Heart left ventricle (tissue), 16 donors: ENCODE data around the gene USH1C. TPM values are rescaled to one million over a fixed set of nuclear protein-coding genes. Genes with fewer than 3 reads are reported as not detected.

ENCODE experiments used
- ATAC-seq, 4 donors: fragments of 200-7000 bp; cut with Tn5 transposase; one replicate each; pipeline ENCODE4 v1.9.1; 2020 to 2022; ENCODE audit warnings: moderate library complexity in 4 of 4, mild to moderate bottlenecking in 3 of 4, moderate number of reproducible peaks in 1 of 4
- DNase-seq, 5 donors: peaks; one replicate each; pipeline ENCODE4 v3.0.0-alpha.2; 2020
- H3K27ac ChIP-seq, 12 donors: fragments of 200-600 bp; sonication (generic) in 4 of 12; one replicate each; pipeline versions ENCODE4 v1.5.0 to v1.8.0; 2016 to 2022; ENCODE audit warnings: mild to moderate bottlenecking in 2 of 12
- H3K27me3 ChIP-seq, 9 donors: fragments of 200-600 bp; sonication (generic) in 2 of 9; one replicate each; pipeline versions ENCODE4 v1.5.1 to v1.8.0; 2016 to 2022; ENCODE audit warnings: mild to moderate bottlenecking in 3 of 9
- H3K36me3 ChIP-seq, 9 donors: fragments of 200-600 bp; sonication (generic) in 2 of 9; one replicate each; pipeline versions ENCODE4 v1.5.0 to v1.8.0; 2018 to 2022; ENCODE audit warnings: mild to moderate bottlenecking in 2 of 9
- H3K4me1 ChIP-seq, 12 donors: fragments of 200-600 bp; sonication (generic) in 4 of 12; one replicate each; pipeline versions ENCODE4 v1.5.0 to v1.8.0; 2016 to 2022; ENCODE audit warnings: mild to moderate bottlenecking in 3 of 12
- H3K4me3 ChIP-seq, 12 donors: fragments of 200-600 bp; sonication (generic) in 4 of 12; one replicate each; pipeline versions ENCODE4 v1.5.0 to v1.8.0; 2017 to 2022; ENCODE audit warnings: mild to moderate bottlenecking in 9 of 12, moderate library complexity in 4 of 12
- H3K9me3 ChIP-seq, 12 donors: fragments of 200-600 bp; sonication (generic) in 4 of 12; one replicate each; pipeline versions ENCODE4 v1.5.0 to v1.8.0; 2016 to 2022; ENCODE audit warnings: mild to moderate bottlenecking in 1 of 12
- CTCF ChIP-seq, 12 donors: fragments of 200-600 bp; sonication (generic) in 4 of 12; IDR thresholded peaks; one replicate each; pipeline versions ENCODE4 v1.5.0 to v1.8.0; 2018 to 2022; ENCODE audit warnings: antibody characterized with exemption in 12 of 12, mild to moderate bottlenecking in 5 of 12
- POLR2A ChIP-seq, 2 donors: fragments of 450-650 bp; IDR thresholded peaks; one replicate each; pipeline ENCODE4 v1.6.1; 2017; ENCODE audit warnings: antibody characterized with exemption in 2 of 2, mild to moderate bottlenecking in 2 of 2, moderate library complexity in 2 of 2
- WGBS, 4 donors: extraction: QIAGEN DNeasy Blood & Tissue Kit in 2 of 4; methylation state at CpG; one replicate each; pipeline versions ENCODE4 v1.1.5 to v1.1.7; 2013 to 2018; 5-methylcytosine and 5-hydroxymethylcytosine counted together
- intact Hi-C, 10 donors: fragments of 100-400 bp; cut with DNase I; formaldehyde crosslinking; loops; one replicate each; pipeline versions ENCODE4 v1.11.1 to v1.14.2; 2022
- polyA plus RNA-seq, 2 donors: library from polyadenylated mRNA; stranded (reverse); fragments of 200-250 nt; gene quantifications; one replicate each; pipeline ENCODE4 v1.2.3, GENCODE V29; 2013
- total RNA-seq, 9 donors: library from RNA; depleted of rRNA in 2 of 9; stranded (reverse); fragments of >200 nt in 2 of 9; fragmentation: NEBNext Ultra II Directional in 3 of 9; extraction: Animal tissue kit (Norgen Biotek cat#: 25700) in 3 of 9; gene quantifications; one replicate each; pipeline versions ENCODE4 v1.1.0 to v1.2.4, GENCODE V29; 2016 to 2023
- donor health status: ischemic (EF 13 %, LVEDD 7.1; RV severe dilation, severe dysfunction).
- donor health status: healthy with polysubstance abuse.
- donor health status: DM: no; HTN: yes; CAD: no.
- donor health status: DM: no; HTN: no; CAD: no.
- donor health status: ischemic (EF 25% LVEDD 6.9; RV normal size, moderate dysfunction).
- donor health status: ischemic (EF 25% LVEDD 5.7; RV mildly dilated, moderate dysfunction).
- donor health status: healthy.
- donor health status: DM: yes; HTN: yes; CAD: no.
- donor health status: ischemic (EF 35%, LVEDD 5.7; RV mildly dilated, moderate dysfunction).
- donor health status: nonischemic (EF 11% LVEDD 7.7; RV severe dilation, severe dysfunction).
- donor health status: DM: yes; HTN: yes; CAD: no.
- donor health status: PGD.
- donor health status: ischemic (EF 29% LVEDD 5.4; RV normal size, mild dysfunction).
- donor health status: nonischemic (EF 23%, LVEDD 6.1; RV moderate dilation, normal function).

USH1C gene
- total and polyA plus RNA-seq, 11 donors: 0.06 to 0.23 (median 0.16) TPM; not detected in 8

GRCh38 chr11:17535488-17535887 lies 8.7 kb downstream of the USH1C start:
- peaks cover 0 to 6% (median 0%) of the 10 kb centered on the region in 12 donors for H3K4me1 ChIP-seq
- H3K36me3 ChIP-seq: no peaks in the 10 kb centered on the region
- ATAC-seq (no peak), DNase-seq (no peak)
- peaks cover 0 to 5% (median 0%) of the 10 kb centered on the region in 9 donors for H3K27me3 ChIP-seq
- TF ChIP-seq CTCF (IDR thresholded peaks at IDR 0.05) (no peak), POLR2A (IDR thresholded peaks at IDR 0.05) (no peak)
- H3K9me3 ChIP-seq: no peaks in the 10 kb centered on the region
- intact Hi-C loops: no loop called here
- no peak overlapping the region for H3K27ac ChIP-seq
- WGBS, 4 donors: 91 to 95% (median 91%) methylated on average over 3 of the region's 3 CpGs
- no peak overlapping the region for H3K4me3 ChIP-seq

GRCh38 chr11:17533778-17534415 lies 10.3 kb downstream of the USH1C start:
- no peak for TF ChIP-seq POLR2A (IDR thresholded peaks at IDR 0.05)
- TF ChIP-seq CTCF (IDR thresholded peaks at IDR 0.05): no peak
- 72 to 85% (median 78%) methylated on average over 10 to 11 of the region's 11 CpGs for WGBS, 4 donors
- intact Hi-C loops: no loop called here
- DNase-seq (no peak), ATAC-seq (no peak)
- no peaks in the 10 kb centered on the region for H3K9me3 ChIP-seq
- H3K36me3 ChIP-seq: no peaks in the 10 kb centered on the region
- H3K27ac ChIP-seq: no peak overlapping the region
- H3K4me3 ChIP-seq: no peak overlapping the region
- peaks cover 0 to 13% (median under 1%) of the 10 kb centered on the region in 12 donors for H3K4me1 ChIP-seq
- H3K27me3 ChIP-seq: peaks cover 0 to 5% (median 0%) of the 10 kb centered on the region in 9 donors

- Histone ChIP-seq H3K27me3 (peaks cover 0 to 5% (median 0%) of the 10 kb centered on the region in 9 donors), H3K4me1 (peaks cover 0 to 16% (median 1%) of the 10 kb centered on the region in 12 donors), H3K9me3 (no peaks in the 10 kb centered on the region), H3K27ac (no peak overlapping the region), H3K4me3 (no peak overlapping the region), H3K36me3 (no peaks in the 10 kb centered on the region)
- no peak for ATAC-seq
- no peak for TF ChIP-seq POLR2A (IDR thresholded peaks at IDR 0.05)
- TF ChIP-seq CTCF (IDR thresholded peaks at IDR 0.05): no peak
- 88 to 100% (median 90%) methylated on average over 1 to 6 of the region's 6 CpGs for WGBS, 4 donors
- DNase-seq: no peak
- intact Hi-C loops: no loop called here
Observed at GRCh38 chr11:17533341-17533740, 10.9 kb downstream of the USH1C start.

GRCh38 chr11:17532784-17533183 lies 11.4 kb downstream of the USH1C start:
- 82 to 91% (median 84%) methylated on average over 2 of the region's 2 CpGs for WGBS, 4 donors
- no peak overlapping the region for H3K27ac ChIP-seq
- DNase-seq (no peak), ATAC-seq (no peak)
- peaks cover 0 to 19% (median 1%) of the 10 kb centered on the region in 12 donors for H3K4me1 ChIP-seq
- peaks cover 0 to 5% (median 0%) of the 10 kb centered on the region in 9 donors for H3K27me3 ChIP-seq
- no peaks in the 10 kb centered on the region for H3K9me3 ChIP-seq
- no peak overlapping the region for H3K4me3 ChIP-seq
- TF ChIP-seq POLR2A (IDR thresholded peaks at IDR 0.05) (no peak), CTCF (IDR thresholded peaks at IDR 0.05) (no peak)
- intact Hi-C loops: no loop called here
- H3K36me3 ChIP-seq: no peaks in the 10 kb centered on the region
